AG20443 (cell line): Measurements from ENCODE around the gene RBBP4.
"Not testable (repeated sequence)": the region's sequence is repeated elsewhere in the genome, so short reads cannot be mapped to it uniquely, and the experiment has no call there.

ENCODE experiments used
- DNase-seq: peaks from one replicate; pipeline ENCODE4 v3.0.0; 2012; ENCODE audit warnings: low spot score, mixed read lengths

The RBBP4 gene

DNA sequence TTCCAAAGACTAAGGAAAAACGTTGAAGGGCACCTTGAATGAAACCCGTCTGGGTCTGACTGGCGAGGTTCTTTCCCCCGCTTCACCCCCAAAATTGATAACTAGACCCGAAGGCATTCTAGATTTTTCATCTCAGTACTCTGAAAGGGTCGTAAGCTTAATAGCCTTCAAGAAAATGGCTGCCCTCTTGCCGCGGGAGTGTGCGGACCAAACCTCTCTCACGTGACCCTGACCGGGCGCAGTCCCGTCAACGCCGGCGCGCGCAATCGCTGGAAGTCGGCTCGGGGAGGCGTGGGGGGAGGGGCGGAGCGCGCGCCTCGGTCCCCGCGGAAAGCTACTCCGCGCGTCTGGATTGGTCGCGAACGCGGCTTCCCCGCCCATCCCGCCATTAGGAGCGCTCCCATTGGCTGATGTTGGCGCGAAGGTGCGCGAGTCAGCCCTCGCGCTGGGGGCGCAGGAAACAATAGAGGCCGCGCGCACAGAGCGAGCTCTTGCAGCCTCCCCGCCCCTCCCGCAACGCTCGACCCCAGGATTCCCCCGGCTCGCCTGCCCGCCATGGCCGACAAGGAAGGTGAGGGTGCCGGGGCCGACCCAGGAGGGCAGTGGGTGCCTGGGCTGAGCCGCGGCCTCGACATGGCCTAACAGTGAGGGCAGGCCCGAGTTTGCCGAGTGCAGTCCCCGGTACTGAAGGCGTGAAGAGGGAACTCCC, at the start of gene RBBP4:
RBBP4 (plus strand) TSS at position 457 of the 709 bp plus-strand sequence; CDS start at position 556, 99 bp downstream.
- DNase-seq: peak; percentile 99

DNA sequence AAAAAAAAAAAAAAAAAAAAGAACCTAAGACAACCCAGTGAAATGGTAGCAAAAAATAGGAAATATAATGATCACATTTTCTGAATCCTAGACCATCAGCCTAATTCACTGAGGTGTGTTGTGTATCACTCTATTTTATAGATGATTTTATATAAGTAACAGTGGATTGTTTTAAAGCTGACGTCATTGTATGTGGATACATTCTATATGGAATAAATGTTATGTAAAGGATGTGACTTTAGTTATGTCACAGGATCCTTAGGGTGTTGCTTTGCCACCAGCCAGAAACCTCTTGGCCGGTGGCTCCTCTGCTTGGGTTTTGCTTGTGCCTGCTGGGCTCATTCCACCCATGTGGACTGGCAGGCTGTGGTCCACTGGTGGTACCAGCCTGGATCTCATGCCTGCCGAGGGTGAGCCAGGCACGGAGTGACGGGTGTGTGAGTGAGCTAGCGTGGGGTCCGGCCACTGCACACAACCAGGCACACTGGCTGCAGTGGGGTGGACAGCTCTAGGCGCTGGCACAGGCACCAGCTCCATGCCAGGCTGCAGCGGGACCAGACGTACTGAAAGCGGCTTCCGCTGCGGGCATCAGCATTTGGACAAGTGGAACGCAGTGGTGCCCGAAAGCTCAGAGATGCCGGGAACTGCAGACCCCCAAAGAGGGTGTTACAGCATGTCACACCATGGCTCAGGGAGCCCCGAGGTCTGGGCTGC, 45.1 kb upstream of the RBBP4 start:
- no peak for DNase-seq

DNA sequence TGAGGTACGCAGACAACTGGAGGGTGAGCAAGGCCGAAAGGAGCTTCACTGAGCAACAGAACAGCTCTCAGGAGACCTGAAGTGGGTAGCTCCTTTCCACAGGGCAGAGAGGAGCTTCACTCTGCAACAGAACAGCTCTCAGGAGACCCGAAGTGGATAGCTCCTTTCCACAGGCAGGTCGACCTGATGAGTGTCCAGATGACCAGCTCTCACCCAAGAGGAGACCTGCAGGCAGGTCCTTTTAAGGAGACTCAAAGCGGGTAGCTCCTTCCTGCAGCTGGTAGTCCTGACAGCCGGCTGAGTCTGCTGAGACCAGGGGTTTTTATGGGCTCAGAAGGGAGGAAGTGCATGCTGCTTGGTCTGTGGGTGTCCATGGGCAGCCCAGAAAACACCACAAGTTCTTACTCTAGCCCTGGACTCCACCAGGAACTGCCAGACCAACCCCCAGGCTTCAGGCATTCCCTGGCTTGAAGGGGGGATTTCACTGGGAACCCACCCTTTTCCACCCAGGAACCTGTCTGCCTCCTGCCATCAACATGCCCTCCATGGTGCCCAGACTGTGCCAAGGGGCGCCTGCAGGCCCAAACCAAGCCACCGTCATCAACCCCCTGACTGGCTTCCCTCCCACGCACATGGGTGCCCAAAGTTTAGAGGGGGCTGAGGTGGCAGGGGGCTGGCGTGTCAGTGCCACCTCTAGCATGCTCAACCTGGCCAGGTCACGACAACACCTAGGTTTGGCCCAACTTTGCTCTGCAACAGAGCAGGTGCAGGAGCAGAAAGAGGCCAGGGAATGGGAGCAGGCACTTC, 44.2 kb upstream of the RBBP4 start:
- no peak for DNase-seq

DNA sequence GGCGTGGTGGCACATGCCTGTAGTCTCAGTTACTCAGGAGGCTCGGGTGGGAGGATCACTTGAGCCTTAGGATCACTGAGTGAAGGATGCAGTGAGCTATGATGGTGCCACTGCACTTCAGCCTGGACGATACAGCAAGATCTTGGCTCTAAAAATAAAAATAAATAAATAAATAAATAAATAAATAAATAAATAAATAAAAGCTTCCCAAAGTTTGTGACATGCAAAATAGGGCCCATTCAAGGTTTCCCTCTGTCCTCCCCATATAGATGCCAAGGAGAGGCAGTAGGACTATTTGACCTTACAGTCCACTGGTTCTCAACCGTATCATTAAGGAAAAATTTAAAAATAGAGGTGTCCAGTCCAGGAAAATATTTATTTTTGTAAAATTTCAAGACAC, 41.8 kb upstream of the RBBP4 start:
- no peak for DNase-seq

DNA sequence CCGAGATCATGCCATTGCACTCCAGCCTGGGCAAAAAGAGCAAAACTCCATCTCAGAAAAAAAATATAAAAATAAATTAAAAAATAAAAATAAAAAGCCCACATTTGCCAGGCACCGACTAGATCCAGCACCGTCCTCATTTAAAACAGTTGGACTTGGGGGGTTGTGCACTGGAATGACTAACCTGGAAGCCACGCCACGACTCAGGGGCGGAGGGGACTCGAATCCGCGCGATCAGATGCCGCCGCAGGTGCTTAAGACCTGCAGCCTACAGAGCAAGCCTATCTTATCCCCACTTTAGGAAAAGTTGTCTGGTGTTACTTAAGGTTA, 39.2 kb upstream of the RBBP4 start:
- no peak for DNase-seq

DNA sequence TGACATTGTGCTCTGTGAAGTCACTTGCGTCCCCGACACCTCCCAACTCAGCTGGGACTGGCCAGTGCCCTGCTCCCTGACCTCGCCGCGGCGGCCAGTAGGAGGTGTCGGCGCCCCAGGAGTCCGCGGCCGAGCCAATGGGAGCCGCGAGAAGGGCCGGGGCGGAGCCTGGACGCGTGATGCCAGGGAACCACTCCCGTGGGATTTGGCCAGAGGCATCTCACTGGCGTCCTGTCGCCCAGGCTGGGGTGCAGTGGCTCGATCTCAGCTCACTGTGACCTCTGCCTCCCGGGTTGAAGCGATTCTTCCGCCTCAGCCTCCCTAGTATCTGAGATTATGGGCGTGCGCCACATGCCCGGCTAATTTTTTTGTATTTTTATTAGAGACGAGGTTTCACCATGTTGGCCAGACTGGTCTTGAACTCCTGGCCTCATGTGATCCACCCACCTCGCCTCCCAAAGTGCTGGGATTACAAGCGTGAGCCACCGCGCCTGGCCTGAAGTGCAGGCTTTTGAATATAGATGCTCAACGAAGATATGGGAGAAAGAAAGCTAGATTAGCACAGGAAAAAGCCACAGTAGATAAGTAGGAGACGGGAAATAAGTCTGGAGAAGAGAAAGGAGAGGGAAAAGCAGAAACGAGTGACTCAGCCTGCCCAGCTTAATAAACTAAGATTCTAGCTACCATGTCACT, 38.7 kb upstream of the RBBP4 start:
- peak; percentile 96 for DNase-seq

DNA sequence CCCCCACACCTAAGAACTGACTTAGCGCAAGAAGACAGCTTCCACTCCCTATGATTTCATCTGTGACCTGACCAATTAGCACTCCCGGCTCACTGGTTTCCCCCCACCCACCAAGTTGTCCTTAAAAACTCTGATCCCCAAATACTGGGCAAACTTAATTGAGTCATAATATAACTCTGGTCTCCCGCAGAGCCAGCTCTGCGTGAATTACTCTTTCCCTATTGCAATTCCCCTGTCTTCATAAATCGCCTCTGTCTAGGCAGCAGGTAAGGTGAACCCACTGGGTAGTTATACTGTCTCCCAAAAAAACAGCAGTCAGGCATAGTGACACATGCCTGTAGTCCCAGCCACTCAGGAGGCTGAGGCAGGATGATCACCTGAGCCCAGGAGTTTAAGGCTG, 37.5 kb upstream of the RBBP4 start:
- no peak for DNase-seq

DNA sequence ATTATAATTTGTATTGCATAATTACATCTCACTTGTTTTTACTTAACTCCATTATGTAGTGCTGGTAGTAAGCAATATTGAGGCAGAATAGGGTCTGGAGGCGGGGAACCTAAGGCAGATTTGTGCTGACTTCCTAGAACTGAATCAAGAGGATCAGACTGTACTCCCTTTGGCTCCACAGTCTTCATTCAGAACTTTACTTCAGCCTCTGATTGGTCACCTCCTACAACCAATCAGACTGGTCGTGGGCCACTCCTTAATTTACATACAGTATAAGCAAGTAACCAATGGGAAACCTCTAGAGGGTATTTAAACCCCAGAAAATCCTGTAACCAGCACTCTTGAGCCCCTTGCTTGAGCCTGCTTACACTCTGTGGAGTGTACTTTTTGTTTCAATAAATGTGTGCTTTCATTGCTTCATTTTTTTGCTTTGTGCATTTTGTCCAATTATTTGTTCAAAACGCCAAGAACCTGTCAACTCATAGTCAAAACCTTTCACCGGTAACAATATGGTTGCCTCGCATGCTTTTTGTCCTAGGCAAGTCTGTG, 32.3 kb upstream of the RBBP4 start:
- DNase-seq: no peak

DNA sequence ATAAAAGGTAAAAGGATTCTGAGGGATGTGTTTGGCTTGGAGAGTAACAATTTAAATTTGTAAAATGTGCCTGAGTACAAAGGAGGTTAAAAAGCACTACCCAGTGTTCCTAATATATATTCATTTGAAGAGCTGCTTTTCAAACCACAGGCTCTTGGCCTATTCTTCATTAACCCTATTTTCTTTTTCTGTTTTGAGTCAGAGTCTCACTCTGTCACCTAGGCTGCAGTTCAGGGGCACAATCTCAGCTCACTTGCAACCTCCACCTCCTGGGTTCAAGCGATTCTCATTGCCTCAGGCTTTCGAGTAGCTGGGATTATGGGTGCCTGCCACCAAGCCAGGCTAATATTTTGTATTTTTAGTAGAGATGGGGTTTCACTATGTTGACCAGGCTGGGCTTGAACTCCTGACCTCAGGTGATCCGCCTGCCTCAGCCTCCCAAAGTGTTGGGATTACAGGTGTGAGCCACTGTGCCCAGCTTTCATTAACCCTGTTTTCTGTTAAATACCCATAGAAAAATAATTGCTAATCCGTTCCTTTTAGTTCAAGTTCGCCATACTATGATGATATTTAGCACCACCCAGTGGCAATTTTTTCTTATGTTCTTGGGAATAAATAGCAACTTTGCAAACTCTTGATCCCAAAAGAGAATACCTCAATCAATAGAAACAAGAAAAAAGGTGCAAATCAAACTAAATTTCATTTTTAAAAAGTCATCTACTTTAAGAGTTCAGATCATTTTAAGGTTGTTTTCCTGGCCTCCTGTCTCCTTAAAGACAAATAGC, 31.1 kb upstream of the RBBP4 start:
- no peak for DNase-seq

DNA sequence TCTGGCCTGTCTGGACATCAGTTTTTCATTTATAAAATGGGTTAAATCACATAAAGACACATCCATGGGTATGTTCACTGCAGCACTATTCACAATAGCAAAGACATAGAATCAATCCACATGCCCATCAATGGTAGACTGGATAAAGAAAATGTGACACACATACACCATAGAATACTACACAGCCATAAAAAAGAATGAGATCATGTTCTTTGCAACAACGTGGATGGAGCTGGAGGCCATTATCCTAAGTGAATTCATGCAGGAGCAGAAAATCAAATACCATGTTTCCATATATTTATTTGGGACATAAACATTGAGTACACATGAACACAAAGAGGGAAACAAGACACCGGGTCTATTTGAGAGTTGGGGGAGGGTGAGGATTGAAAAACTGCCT, 28.8 kb upstream of the RBBP4 start:
- no peak for DNase-seq

DNA sequence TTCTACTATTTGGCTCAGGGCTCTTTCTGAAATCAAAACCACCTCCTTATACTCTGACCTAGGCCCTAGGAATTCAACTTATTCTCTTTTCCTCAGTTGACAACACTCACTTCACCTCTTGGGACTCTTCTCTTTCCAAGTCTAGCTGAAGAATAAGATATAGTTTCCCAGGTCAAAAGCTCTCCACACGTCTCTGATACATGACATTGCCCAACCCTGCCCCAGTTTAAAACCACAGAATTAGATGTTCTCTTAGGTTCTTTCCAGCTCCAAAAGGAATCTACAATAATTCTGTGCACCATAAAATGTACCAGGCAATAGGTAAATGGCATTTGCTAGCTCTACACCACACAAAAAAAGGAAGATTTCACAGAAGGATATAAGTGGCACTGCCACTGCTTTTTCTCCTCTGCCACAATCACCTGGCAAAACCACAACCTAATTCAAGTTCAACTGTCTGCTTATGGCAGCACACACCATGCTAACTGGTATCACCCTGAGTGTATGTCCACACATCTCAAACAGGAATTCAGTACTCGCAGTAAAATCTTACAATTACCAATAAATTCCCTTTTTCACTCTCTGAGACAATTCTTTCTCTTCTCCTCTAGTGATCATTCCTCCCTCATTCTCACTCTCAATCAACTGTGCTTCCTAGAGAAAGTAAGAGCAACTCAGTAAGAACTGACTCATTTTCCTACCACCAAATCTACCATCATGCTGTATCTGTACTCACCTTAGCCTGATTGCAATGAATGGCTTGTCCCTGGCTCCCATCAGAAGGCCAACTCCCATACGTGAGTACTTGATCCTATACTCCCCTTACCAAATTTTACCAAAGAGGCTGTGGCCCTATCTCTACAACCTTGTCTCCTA, 28.0 kb upstream of the RBBP4 start:
- no peak for DNase-seq

DNA sequence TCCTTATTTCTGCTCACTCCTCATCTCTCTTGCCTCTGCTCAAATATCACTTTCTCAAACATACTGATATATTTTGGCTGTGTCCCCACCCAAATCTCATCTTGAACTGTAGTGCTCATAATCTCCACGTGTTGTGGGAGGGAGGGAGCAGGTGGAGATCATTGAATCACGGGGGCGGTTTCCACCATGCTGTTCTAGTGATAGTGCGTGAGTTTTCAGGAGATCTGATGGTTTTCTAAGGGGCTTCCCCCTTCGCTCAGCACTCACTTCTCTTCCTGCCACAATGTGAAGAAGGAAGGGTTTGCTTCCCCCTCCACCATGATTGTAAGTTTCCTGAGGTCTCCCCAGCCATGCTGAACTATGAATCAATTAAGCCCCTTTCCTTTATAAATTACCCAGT, 27.2 kb upstream of the RBBP4 start:
- no peak for DNase-seq

DNA sequence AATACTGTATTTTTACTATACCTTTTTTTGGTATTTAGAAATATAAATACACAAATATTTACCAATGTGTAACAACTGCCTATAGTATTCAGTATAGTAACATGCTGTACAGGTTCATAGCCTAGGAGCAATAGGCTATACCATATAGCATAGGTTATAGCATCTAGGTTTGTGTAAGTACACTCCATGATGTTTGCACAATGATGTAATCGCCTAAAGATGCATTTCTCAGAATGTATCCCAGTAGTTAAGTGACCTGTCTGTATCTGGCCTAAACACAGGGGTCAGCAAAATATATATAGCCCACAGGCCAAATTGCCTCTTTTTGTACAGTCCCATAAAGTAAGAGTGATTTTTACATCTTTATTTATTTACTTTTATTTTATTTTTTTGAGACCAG, 24.8 kb upstream of the RBBP4 start:
- DNase-seq: no peak

DNA sequence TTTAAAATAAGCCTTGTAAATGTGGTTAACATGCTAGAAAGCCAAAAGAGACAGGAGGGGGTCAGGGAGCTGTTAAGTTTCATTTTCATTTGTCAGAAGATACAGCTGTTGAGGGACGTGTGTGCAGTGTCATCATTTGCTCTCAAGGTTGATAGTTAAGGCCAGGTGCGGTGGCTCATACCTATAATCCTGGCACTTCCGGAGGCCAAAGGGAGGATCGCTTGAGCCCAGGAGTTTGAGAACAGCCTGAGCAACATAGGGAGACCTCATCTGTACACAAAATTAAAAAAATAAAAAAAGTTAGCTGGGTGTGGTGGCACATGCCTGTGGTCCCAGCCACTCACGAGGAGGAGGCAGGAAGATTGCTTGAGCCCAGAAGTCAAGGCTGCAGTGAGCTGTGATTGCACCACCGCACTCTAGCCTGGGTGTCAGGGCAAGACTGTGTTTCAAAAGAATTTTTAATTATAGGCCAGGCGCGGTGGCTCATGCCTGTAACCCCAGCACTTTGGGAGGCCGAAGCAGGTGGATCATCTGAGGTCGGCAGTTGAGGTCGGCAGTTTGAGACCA, 23.3 kb upstream of the RBBP4 start:
- no peak for DNase-seq

DNA sequence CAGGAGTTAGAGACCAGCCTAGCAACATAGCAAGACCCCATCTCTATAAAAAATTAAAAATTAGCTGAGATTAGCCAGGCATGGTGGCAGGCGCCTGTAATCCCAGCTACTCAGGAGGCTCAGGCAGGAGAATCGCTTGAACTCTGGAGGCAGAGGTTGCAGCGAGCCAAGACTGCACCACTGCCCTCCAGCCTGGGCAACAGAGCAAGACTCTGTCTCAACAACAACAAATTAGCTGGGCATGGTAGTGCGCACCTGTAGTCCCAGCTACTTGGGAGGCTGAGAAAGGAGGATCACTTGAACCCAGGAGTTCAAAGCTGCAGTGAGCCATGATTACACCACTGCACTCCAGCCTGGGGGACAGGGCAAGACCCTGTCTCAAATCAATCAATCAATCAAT, 20.8 kb upstream of the RBBP4 start:
- DNase-seq: not testable (repeated sequence)

DNA sequence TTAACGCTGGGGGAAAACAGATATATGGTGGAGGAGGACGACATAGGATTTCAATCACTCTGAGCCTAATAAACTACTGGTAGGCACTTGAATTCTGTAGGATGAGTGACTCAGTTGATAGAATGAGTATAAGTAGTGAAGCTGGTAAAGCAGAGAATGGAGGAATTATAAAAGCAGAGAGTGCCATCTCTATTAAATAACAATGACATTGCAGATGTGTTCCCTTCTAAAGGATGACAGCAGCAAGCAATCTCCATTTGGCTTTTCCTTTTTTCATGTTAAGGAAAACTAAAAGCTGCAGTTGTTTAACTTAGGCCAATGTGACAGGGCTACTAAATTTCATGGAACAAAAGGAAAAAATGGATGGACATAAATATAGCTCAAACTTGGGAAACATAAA, 18.2 kb upstream of the RBBP4 start:
- DNase-seq: no peak

DNA sequence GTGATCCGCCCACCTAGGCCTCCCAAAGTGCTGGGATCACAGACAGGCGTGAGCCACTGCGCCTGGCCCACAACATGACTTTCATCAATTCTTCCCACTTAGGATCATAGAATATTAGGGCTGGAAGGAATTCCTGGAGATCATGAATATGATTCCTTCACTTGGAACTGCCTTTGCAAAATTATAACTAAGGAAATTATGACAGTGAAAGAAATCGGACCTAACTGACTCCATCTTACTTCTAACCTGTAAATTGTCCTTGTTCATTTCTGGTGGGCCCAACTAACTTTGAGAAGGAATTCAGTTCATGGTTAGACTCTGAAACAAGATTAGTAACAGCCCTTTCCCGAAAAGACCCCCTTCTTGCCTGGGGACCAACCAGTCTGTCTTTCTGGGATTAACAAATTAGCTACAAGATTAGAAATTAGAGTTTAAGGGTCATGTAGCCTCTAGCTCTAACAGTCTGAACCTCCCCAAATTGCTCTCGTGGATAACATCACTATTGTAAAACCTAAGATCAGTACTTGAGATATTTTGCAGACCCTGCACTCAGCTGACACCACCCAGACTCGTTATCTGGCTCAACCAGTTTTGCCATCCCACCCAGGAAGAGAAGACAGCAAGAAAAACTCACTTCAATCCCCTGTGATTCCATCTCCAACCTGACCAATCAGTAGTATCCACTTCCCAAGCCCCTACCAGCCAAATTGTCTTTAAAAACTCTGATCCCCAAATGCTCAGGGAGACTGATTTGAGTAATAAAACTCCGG, 15.3 kb upstream of the RBBP4 start:
- DNase-seq: no peak

DNA sequence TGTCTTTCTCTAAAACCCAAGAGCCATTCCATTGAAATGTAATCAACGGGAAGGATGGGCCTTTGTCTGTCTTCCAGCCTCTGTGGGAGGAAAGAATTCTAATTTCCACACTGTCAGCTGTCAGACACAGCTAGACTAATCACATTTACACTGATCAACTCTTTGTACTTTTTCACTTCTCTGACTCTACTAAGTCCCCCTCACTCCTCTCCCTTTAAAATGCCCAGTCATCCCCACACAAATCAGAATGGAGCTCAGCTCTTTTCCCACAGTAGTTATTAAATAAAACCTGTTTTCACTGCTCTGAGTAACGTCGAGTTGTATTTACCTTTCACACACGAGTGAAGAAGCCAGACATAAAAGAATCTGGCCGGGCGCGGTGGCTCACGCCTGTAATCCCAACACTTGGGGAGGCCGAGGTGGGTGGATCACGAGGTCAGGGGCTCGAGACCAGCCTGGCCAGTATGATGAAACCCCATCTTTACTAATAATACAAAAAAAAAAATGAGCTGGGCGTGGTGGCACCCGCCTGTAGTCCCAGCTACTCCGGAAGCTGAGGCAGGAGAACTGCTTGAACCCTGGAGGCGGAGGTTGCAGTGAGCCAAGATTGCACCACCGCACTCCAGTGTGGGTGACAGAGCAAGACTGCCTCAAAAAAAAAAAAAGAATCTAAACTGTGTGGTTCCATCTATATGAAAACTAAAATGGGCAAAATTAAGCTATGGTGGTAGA, 13.9 kb upstream of the RBBP4 start:
- DNase-seq: no peak
